COR-L47 (cell line): ENCODE results near the gene DLL3.
A peak's percentile ranks its signal among the peaks of the same experiment; 100 is the strongest.
"Not testable (repeated sequence)": the region's sequence is repeated elsewhere in the genome, so short reads cannot be mapped to it uniquely, and the experiment has no call there.

ENCODE experiments used
- DNase-seq: peaks from one replicate; lab custom pipeline; 2025; lab: John Stamatoyannopoulos, UW

The DLL3 gene

DNA sequence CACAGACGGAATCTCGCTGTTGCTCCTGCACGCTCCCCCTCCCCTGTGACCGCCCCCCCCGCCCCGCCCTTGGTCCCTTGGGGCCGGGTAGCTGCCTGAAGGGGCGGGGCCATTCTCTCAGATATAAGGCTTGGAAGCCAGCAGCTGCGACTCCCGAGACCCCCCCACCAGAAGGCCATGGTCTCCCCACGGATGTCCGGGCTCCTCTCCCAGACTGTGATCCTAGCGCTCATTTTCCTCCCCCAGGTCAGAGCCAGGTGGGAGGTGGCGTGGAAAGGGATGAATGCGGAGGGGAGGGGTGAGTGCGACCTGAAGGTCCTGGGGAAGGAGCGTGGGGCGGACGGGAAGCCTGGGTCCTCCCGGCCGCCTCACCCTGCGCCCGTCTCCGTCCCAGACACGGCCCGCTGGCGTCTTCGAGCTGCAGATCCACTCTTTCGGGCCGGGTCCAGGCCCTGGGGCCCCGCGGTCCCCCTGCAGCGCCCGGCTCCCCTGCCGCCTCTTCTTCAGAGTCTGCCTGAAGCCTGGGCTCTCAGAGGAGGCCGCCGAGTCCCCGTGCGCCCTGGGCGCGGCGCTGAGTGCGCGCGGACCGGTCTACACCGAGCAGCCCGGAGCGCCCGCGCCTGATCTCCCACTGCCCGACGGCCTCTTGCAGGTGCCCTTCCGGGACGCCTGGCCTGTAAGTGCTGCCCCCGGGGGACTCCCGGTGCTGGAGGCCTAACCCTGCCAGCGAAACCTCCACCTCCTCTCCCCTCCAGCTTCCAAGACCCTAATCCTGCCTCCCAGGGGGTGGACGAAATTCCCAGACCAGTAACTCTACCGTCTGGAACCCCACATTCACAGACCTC, at the start of gene DLL3:
TSS of gene DLL3 (plus strand) at position 150 of the 845 bp plus-strand sequence. CDS start at position 178, 28 bp downstream.
- peak; percentile 55 for DNase-seq

GRCh38 chr19:39449116-39449797, 49.5 kb upstream of the DLL3 start:
- no peak for DNase-seq

DNA sequence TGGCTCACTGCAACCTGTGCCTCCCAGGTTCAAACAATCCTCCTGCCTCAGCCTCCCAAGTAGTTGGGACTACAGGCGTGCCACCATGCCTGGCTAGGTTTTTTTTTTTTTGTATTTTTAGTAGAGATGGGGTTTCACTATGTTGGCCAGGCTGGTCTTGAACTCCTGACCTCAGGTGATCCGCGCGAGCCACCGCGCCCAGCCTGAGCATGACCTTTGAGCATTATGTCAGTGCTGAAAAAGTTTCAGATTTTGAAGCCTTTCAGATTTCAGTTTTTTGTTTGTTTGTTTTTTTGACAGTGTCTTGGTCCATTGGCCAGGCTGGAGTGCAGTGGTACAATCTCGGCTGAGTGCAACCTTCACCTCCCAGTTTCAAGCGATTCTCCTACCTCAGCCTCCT, 47.5 kb upstream of the DLL3 start:
- not testable (repeated sequence) for DNase-seq

DNA sequence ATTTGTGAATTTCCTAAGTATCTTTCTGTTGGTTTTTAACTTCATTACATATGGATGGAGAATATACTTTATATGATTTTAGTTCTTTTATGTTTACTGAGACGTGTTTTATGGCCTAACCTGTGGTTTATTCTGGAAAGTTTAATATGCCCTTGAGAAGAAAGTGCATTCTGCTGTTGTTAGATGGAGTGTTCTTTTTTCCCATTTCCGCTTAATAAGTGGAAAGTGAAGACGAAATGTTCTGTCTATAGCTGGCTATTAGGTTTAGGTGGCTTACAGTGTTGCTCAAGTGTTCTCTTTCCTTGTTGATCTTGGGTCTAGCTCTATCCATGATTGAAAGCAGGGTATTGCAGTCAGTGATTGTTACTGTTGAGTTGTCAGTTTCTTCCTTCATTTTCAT, 35.3 kb upstream of the DLL3 start:
- no peak for DNase-seq

- DNase-seq, result no peak
Observed at GRCh38 chr19:39465956-39466747, 32.6 kb upstream of the DLL3 start.

DNA sequence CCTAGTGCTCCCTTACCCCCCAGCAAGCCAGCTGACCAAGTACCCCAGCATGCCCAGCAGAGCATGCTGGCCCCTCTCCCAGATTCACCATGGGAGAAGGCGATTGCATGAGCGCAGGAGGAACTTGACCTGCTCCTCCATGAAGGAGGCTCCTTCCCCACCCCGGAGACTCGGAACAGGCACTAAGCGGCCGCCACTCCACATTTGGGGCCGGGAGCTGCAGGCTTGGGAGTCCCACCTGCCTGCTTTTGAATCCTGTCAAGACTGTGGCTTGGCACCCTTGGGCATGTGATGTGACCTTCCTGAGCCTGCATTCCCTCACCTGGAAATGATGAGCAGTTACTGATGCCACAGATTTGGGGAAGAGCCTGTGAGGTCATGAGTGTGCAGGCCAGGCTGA, 30.8 kb upstream of the DLL3 start:
- DNase-seq, result no peak

GRCh38 chr19:39469036-39469435, 29.7 kb upstream of the DLL3 start:
- no peak for DNase-seq

DNA sequence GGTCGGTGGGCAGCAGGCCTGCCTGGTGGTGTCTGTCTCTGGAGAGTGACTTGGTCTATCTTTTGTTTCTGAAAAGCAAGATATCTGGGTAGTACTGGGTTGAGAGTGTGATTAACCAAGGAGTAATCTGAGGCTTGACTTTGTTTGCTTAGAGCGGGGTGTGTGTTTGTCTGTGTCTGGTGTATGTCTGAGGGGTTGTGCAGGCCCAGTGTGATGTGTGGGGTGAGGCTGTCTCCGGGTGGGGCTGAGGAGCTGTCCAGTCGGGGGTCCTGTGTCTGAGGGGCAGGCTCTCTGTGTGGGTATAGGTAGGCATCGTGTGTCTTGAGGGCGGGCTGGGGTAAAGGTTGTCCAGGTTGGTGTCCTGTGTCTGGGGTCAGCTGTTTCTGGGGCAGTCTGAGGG, 29.2 kb upstream of the DLL3 start:
- no peak for DNase-seq

DNA sequence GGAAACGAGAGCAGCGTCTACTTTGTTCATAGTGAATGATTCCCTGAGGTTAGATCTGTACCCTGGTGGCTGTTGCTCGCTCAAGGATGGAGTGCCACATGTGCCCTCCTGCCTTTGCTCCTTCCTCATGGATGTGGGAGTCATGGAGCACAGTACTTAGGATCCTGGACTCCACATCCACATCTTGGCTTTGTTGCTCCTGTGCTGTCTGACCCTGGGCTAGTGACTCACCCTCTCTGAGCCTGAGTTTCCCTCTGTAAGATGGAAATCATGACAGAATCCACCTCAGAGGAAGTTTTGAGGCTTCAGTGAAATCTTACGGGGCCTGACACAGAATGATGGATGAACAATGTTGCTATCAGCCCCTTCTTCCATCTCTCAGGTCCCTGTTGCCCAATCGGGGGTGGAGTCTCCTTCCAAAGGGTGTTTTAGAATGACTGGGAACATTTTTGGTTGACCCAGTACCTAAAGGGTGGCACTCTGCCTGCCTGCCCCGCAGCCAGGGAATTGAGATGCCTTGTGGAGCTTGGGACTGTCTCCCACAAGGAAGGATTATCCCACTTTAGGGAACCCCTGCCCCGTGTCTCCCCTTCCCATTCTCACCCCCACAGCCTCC, 27.9 kb upstream of the DLL3 start:
- no peak for DNase-seq

- no peak for DNase-seq
Observed at GRCh38 chr19:39471756-39472536, 26.8 kb upstream of the DLL3 start.

- DNase-seq, result no peak
Observed at GRCh38 chr19:39472746-39473442, 25.9 kb upstream of the DLL3 start.

GRCh38 chr19:39473443-39473960, 25.2 kb upstream of the DLL3 start:
- DNase-seq, result no peak

DNA sequence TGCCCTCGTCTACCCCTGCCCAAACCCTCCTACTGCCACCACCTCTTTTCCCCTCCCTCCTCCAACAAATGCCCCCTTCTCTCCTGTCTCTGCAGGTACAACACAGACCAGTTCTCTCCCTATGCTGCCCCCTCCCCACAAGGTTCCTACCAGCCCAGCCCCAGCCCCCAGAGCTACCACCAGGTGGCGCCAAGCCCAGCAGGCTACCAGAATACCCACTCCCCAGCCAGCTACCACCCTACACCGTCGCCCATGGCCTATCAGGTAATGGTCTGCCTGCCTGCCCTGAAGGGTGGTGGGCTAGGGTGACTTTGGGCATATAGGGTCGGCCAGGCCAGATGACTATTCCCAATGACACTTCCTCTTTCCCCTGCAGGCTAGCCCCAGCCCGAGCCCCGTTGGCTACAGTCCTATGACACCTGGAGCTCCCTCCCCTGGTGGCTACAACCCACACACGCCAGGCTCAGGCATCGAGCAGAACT, 24.6 kb upstream of the DLL3 start:
- peak; percentile 51 for DNase-seq

- no peak for DNase-seq
Observed at GRCh38 chr19:39475748-39476147, 23.0 kb upstream of the DLL3 start.

GRCh38 chr19:39479319-39479801, 19.4 kb upstream of the DLL3 start:
- DNase-seq, result not testable (repeated sequence)

- no peak for DNase-seq
Observed at GRCh38 chr19:39479916-39480315, 18.8 kb upstream of the DLL3 start.

DNA sequence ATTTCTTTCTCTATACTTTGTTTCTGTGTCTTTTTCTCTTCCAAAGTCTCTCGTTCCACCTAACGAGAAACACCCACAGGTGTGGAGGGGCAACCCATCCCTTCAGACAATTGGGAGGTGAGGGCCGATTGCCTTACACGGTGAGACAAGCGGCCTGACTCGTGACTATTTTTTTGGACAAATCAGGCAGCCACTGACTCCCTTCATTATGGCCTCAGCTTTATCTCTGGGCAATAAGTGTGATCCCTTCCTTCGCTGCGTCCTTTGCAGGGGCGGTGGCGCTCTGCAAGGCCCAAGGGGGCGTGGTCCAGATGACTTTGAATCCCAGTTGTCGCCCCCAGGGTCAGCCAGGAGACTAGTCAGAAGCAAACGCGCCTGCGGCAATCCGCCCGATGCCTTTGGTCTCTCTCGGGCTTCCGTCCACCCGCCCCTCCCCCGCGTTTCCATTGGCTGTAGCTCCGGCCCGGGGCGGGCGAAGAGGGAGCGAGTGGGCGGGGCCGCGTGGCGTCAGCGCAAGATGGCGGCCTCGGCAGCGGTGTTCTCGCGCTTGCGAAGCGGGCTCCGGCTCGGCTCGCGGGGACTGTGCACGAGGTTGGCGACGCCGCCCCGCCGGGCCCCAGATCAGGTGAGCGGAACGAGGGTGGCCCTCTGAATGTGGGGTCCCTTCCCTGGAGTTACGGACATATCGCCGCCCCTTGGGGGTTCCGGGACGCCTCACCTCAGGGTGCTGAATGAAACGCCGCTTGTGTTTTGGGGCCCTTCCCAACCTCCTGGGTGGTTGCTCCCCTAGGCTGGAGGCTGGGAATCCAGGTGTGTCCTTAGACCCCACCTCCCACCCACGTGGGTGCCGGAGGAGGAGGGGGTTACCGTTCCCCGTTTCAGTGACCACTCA, 18.2 kb upstream of the DLL3 start, which contains the start of gene TIMM50:
TSS of gene TIMM50 (plus strand) at position 502 of the 892 bp plus-strand sequence. CDS start at position 518, 16 bp downstream.
- DNase-seq, result peak; percentile 99

DNA sequence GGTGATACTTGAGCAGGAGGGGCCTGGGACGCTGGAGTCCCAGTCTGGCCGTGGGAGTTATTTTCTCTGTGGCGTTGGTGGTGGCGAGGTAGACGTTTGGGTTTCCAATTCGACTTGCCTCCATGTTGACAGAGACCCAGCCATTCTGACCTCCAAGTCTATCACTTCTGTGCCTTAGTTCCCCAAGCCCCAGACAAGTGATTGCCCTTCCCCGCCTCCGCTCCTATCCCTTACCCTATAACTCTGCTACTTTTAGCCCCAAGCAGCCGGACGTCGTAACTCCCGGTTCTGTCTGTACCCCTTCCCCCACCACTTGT, 17.6 kb upstream of the DLL3 start:
- no peak for DNase-seq

- no peak for DNase-seq
Observed at GRCh38 chr19:39481676-39482075, 17.1 kb upstream of the DLL3 start.
